Hepatocyte (in vitro differentiated cells): ENCODE results near the gene EYA4.

Experiments used
- EZH2 ChIP-seq: fragments of 200-600 bp; sonication (generic); IDR thresholded peaks from 2 replicates; pipeline ENCODE4 v1.6.1; 2016; ENCODE audit warnings: antibody characterized with exemption, mild to moderate bottlenecking, borderline replicate concordance
- EZH2phosphoT487 ChIP-seq: fragments of 200-600 bp; sonication (generic); IDR thresholded peaks from one replicate; pipeline ENCODE4 v1.6.1; 2018; ENCODE audit warnings: antibody characterized with exemption, mild to moderate bottlenecking, low read depth, moderate library complexity; ENCODE audit not compliant: unreplicated experiment, severe bottlenecking
- TF ChIP-seq, protein P1 (sequence below): fragments of 200-600 bp; sonication (generic); IDR thresholded peaks from 2 replicates; pipeline ENCODE4 v1.5.1; 2016; ENCODE audit warnings: antibody characterized with exemption, mild to moderate bottlenecking; ENCODE audit not compliant: poor library complexity

GRCh38 chr6:133546098-133546497 is 304.9 kb downstream of the EYA4 start:
- TF ChIP-seq, protein P1, sequence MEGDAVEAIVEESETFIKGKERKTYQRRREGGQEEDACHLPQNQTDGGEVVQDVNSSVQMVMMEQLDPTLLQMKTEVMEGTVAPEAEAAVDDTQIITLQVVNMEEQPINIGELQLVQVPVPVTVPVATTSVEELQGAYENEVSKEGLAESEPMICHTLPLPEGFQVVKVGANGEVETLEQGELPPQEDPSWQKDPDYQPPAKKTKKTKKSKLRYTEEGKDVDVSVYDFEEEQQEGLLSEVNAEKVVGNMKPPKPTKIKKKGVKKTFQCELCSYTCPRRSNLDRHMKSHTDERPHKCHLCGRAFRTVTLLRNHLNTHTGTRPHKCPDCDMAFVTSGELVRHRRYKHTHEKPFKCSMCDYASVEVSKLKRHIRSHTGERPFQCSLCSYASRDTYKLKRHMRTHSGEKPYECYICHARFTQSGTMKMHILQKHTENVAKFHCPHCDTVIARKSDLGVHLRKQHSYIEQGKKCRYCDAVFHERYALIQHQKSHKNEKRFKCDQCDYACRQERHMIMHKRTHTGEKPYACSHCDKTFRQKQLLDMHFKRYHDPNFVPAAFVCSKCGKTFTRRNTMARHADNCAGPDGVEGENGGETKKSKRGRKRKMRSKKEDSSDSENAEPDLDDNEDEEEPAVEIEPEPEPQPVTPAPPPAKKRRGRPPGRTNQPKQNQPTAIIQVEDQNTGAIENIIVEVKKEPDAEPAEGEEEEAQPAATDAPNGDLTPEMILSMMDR = no peak
- TF ChIP-seq EZH2phosphoT487 (no peak), EZH2 (no peak)
